Stimulated activated CD4-positive, alpha-beta T cell treated with anti-CD3 and anti-CD28 coated beads, Interleukin-2, amount 100 ng/mL, for 24 hours (primary cell): Measurements from ENCODE around the gene BRF1.
"Not testable (repeated sequence)": the region's sequence is repeated elsewhere in the genome, so short reads cannot be mapped to it uniquely, and the experiment has no call there.

Experiments
- DNase-seq, 2 donors: peaks; one replicate each; pipeline ENCODE4 v3.0.0-alpha.2; 2020

The BRF1 gene

DNA sequence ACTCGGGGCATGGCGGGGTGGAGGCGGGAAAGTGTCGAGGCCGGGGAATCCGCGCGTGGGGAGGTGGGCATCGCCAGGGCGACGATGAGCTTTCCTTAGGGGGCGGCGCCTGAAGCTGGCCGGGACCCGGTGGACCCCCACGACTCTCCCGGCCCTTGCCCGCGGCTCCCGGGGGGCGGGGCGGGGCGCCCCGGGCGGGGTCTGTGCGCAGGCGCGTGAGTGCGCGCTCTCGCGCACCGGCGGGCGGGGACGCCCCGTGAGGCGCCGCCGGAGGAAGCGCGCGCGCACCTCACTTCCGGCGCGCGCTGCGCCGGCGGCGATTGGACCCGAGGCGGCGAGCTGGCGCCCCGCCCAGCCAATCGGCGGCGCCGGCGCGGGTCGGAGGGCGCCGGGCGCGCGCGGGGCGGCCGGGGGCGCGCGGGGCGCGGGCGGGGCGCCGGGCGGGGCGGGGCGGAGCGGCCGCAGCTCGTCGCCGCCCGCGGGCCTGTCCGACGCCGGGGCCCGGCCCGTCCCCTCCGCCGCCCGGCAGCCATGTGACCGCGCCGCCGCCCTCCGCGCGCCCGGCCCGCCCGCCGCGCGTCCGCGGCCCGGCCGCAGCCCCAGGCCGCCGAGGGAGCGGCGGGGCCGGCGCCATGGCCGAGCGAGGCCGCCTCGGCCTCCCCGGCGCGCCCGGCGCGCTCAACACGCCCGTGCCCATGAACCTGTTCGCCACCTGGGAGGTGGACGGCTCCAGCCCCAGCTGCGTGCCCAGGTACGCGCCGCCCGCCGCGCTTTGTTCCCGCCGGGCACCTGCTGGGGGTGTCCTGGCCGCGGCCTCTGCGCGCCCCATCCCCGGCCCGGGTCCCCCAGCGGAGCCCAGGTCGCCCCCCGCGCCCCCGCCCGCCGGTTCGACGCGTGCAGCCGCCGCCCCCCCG, 13.7 kb upstream of the BRF1 start, which contains the start of gene PACS2:
Gene PACS2, plus strand, starts transcription at position 462 of the 914 bp plus-strand sequence. Its CDS starts 171 bp downstream, at position 633.
- DNase-seq: peak; percentile 76 to 79

DNA sequence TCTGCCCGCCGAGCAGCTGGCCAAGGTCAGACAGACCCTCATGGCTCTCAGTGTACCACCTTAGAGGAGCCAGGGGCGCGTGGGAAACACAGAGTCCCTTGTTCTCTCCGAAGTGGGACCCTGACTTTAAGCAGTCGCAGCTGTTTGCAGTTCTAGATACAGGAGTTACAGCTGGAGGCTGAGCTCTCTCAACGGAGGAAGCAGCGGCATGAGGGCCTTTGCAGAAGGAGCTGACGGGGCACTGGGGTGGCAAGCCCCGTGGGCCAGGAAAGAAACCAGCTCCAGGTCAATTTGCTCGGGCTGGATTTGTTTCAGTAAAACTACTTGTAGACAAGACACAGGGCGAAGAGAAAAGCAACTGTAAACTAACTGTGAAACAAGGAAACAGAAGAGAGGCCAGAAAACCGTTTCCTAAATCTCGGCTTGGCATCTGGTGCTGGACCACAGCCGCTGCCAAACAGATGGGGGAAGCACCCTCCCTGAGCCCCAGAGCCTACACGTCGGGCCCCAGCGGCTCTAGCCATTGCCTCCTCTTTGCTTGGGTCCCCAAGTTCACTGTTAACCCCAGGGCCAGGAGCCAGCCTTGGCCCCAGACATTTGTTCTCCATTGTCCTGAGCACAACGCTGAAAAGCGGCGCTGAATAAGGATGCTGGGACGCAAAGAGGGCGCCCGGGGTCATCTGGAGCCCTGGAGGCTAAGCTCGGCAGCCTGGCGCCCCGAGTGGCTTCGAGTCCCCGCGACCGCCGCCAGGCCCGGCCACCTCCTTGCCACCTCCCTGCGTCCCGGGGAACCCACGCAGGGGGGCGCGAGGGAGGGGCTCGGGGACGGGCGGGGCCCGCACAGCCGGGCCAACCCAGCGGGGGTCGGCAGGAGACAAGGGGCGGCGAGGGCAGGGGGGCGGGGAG, 12.8 kb upstream of the BRF1 start:
- DNase-seq: no peak

DNA sequence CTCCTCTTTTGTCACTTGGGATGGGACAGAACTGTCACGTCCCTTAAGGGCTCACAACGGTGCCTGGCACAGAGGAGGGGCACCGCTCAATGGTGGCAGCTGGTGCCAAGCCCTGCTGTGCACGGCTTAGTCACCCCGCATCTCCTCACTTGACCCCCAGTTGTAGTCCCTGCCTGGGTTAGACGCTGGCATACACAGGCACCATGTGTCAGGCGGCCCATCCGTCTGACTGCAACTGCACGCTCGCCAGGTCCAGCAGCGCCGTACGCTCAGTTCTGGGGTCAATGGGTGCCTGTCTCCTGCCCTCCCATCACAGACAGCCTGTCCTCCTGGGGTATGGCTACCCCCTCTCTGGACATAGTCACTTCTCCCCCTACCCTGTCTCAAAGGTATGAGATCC, 12.2 kb upstream of the BRF1 start:
- DNase-seq: no peak

GRCh38 chr14:105311838-105312237, 11.0 kb upstream of the BRF1 start:
- no peak for DNase-seq

DNA sequence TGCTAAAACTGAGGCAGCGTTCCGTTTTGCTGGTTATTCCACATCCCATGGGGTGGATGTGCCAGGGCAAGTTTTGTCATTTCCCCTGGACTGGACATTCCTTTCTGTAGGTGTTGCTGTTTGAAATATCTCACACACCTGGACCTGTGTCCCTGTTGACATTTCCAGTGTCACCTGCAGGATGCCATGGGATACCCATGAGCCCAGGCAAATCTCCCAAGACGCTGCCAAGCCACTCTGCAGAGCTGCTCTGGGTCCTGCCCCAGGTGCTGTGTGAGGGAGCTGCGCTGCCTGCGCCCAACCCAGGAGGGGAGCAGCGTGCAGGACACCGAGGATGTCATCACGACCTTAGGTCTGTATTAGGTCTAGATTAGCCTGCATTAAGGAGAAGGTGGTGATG, 8.6 kb upstream of the BRF1 start:
- no peak for DNase-seq

DNA sequence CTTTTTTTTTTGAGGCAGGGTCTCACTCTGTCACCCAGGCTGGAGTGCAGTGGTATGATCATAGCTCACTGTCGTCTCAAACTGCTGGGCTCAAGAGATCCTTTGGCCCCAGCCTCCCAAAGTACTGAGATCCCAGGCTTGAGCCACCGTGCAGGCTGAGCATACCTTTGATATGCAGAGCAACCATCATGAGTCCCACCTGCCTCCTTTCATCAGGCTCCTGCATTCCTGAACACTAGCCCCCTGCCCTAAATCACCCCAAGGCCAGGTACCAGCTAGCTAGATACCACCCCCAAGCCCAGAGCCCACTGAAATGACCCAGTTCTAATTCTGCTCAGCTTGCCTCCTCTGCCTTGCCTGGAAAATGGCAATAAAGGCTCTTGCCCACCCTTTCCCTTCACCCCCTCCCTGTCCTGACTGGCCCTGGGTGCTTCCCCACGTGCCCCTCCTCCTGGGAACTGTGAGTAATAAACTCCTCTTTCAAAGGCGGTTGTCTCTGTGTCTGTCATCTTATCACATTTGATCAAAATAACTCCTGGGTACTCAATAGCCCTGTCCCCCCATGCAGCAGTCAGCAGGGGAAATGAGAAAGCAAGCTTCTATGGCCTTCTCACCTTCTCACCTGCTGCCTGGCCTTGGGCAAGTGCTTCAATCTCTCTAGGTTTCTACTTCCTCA, 6.4 kb upstream of the BRF1 start:
- no peak for DNase-seq

GRCh38 chr14:105305791-105306190, 5.0 kb upstream of the BRF1 start:
- DNase-seq: no peak

DNA sequence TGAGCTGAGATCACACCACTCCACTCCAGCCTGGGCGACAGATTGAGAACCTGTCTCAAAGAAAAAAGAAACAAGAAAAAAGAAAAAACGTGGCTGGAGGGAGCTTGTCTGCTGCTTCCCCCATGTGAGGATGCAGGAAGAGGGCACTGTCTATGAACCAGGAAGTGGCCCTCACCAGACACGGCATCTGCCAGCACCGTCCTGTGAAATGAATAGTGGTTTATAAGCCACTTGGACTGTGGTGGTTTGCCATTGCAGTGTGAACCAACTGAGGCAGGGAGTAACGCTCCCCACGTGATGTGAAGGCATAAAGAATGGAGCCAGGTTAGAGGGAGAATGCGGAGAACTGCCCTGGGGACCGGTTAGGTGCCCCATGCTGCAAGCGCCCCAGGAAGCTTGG, 4.5 kb upstream of the BRF1 start:
- DNase-seq: no peak

GRCh38 chr14:105304565-105304964, 3.8 kb upstream of the BRF1 start:
- DNase-seq: no peak

DNA sequence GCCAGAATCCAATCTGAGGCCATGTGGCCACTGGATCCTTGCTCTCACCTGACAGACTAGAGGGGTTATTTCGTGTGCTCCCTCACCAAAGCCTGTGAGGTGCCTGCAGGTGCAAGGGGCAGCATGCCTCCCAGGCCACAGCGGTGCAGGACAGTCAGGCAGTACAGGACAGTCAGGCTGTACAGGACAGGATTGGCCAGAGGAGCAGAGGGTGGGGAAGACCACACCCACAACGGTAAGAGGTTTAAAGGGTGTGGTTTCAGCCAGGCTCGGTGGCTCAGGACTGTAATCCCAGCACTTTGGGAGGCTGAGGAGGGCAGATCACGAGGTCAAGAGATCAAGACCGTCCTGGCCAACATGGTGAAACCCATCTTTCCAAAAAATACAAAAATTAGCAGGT, 3.1 kb upstream of the BRF1 start:
- DNase-seq: no peak

DNA sequence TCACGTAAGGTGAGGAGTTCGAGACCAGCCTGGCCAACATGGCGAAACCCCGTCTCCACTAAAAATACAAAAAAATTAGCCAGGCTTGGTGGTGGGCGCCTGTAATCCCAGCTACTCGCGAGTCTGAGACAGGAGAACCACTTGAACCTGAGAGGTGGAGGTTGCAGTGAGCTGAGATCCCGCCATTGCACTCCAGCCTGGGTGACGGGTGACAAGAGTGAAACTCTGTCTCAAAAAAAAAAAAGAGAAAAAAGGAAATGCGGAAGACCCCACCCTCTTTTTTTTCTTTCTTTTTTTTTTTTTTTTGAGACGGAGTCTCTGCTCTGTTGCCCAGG, 1.1 kb upstream of the BRF1 start:
- DNase-seq: not testable (repeated sequence)

- peak; percentile 100 for DNase-seq
Observed at GRCh38 chr14:105301103-105301914, 508 bp upstream of the BRF1 start.

DNA sequence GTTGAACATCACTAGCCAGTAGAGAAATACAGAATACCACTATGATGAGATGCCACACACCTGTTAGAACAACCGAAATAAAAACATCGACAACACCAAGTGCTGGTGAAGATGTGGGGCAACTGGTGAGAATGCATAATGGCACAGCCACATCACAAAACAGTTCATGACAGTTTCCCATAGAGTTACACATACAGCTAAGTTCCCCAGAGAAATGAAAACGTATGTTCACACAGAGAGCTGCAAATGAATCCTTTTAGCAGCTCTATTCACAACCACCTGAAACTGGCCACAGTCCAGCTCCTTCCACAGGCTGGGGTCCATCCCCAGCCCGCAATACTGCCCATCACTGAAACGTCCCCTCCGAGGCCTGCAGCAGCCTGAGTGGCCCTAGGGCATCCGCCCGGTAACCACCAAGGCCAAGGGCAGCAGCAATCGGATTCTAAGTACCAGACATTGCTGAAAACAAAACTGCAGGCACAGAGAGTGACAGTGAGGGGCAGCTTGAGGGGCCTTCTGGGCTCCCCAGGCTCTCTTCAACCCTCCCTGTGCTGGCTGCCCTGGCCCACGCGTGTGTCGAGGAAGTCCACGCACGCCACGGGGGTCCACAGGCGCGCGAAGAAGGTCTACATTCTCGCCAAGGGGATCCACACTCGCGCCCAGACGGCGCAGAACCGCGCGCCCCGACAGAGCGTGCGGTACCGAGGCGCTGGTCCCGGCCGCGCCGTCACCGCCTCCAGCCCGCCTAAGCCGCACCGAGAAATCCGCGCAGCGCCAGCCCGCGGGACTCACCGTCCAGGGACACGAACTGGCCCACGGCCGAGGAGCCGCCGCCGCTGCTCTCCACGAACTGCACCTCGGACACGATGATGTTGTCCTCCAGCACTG, 903 bp downstream of the BRF1 start:
- DNase-seq: peak; percentile 39 to 48

DNA sequence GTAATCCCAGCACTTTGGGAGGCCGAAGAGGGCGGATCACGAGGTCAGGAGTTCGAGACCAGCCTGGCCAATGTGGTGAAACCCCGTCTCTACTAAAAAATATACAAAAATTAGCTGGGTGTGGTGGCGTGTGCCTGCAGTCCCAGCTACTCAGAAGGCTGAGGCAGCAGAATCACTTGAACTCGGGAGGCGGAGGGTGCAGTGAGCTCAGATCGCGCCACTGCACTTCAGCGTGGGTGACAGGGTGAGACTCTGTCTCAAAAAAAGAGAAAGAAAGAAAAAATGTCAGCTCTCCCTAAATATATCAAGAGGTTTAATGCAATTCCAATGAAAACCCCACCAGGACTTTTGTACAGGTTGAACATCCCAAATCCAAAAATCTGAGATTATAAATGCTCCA, 3.5 kb downstream of the BRF1 start:
- DNase-seq: not testable (repeated sequence)

- DNase-seq: peak; percentile 45 to 61
Observed at GRCh38 chr14:105294142-105294597, 6.6 kb downstream of the BRF1 start.

GRCh38 chr14:105292826-105293711, 7.7 kb downstream of the BRF1 start:
- peak; percentile 19 to 40 for DNase-seq

GRCh38 chr14:105290621-105291346, 10.0 kb downstream of the BRF1 start:
- no peak for DNase-seq

GRCh38 chr14:105288936-105289335, 11.9 kb downstream of the BRF1 start:
- DNase-seq: not testable (repeated sequence)
